ENCODE results near the gene PLEK2.

Gene PLEK2

GRCh38 chr14:67405771-67406170, 6.2 kb downstream of the PLEK2 start:
- no peak for DNase-seq (ENCODE audit: low read depth in 3 of 3)

DNA sequence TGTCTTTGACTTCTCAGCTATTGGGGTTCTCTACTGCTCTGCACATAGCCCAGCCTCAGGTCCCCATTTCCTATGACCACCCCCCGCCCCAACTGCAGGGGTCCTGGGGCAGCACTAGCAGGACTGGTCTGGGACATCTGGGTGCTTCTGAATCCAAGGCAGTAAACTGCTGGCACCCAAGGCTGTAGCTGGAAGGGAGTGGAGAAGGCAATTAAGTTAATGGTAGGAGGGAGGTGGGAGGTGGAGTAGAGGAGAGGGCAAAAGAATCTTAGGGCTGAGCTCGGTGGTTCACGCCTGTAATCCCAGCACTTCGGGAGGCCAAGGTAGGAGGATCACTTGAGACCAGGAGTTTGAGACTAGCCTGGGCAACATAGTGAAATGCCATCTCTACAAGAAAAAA, 11.5 kb downstream of the PLEK2 start:
- DNase-seq (ENCODE audit: low read depth in 3 of 3) = no peak

DNA sequence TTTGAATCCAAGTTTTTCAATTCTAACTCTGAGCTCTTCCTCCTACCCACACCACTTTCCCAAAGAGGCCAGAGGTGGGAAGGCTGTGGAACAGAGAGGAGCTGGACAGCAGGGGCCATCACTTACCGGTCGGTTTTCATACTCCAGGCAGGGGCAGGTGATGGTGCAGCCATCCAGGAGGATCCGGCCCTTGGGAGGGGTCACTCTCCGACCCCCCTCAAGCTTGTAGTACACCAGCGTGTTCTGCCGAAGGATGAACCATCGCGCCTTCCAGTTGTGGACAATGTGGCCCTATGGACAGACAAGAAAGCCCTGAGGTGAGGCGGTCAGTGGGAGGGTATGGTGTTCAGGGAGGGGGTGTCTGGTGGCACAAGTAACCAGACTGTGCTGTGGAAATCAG, 14.4 kb downstream of the PLEK2 start:
- no peak for DNase-seq (ENCODE audit: low read depth in 3 of 3)

DNA sequence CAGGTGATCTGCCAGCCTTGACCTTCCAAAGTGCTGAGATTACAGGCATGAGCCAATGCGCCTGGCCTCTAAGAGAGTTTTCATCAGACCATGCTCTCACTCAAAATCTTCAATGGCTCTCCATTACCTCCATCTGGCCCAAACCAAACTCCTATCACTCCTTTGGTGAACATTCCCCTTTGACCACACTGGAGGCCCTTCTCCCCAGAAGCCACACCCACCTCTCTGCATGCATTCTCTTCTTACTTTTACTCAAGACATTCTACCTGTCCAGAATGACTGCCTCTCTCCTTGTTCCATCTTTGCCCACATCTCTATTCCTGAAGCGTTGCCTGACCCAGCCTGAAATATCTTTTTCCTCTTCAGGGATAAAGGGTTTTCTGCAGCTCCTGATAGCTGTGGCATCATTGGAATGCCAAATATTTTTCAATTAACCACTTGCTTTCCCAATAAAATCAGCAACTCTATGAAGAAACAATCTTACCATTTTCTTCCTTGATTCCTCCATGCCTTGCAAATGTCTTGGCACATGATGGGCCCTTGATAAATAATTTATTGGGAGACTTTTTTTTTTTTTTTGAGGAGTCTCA, 15.5 kb downstream of the PLEK2 start:
- no peak for DNase-seq (ENCODE audit: low read depth in 3 of 3)

- DNase-seq (ENCODE audit: low read depth in 3 of 3) = no peak
Measured at GRCh38 chr14:67395876-67396189, 16.1 kb downstream of the PLEK2 start.

DNA sequence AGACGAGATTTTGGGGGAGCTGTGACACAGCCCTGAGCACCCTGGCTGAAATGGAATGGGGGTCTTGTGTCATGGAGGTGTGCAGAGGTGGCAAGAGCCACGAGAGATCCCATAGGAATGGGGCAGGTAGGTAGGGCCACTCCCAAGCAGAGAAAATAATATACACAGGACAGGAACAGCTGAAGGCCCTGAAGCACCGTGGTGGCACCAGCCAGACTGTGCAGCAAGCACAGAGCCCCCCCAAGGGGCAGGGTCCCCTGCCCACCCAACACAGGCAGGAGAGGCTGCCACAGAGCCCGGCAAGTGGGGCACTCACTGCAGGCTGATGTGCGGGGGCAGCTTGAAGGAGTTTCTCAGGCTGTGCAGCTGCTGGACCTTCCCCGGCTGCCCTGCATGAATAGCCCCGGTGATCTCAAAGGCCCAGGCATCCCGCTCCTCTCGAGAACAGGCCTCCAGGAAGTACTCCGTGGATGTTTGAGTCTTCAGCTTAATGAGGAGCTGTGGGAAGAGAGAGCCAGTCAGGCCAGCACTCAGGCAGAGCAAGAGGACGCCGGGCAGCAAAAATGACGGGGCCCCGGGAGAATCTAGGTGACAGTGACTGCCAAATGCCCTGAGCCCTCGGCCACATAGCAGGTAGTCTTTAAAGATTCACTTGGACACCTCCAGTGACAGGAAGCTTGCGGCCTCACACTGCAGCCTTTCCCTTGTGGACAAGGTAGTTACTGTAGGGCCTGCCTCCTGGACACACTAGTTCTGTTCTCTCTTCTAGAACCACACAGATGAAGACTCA, 16.7 kb downstream of the PLEK2 start:
- no peak for DNase-seq (ENCODE audit: low read depth in 3 of 3)

- DNase-seq (ENCODE audit: low read depth in 3 of 3) = no peak
Measured at GRCh38 chr14:67393689-67394088, 18.3 kb downstream of the PLEK2 start.

DNA sequence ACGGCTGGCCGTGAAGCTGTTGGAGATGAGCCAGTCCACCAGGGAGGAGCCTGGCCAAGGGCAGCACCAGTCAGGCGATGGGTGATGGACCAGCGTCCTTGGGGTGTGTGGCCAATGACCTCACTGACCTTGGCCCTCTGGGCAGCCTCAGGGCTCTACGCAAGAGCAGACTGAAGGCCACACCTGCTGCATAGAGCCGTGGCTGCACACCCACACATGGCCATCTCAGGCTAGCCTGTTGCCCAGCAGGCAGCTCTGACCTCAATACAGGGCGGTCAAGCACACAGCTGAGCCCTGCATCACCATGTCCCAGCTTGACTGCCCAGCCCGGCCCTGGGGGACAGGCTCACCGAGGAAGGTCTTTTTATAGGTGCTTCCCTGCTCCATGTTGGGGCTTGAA, 19.2 kb downstream of the PLEK2 start:
- no peak for DNase-seq (ENCODE audit: low read depth in 3 of 3)

- no peak for DNase-seq (ENCODE audit: low read depth in 3 of 3)
Measured at GRCh38 chr14:67392123-67392522, 19.8 kb downstream of the PLEK2 start.

DNA sequence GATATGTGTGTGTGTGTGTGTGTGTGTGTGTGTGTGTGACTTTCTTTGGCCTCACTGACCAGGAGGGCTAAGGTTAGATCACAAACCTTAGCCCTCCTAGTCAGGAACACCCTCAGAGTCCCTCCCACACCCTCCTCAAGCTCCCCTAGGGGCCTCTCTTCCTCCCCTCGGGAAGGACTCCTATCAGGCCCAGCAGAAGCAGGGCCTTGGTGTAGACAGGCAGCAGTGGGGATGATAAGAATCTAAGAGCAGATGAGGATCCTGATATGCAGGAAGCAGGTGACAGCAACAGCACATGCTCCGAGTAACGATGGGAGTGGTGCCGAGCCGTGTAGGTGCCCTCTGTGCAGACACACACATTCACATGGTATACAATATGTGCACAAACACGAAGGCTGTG, 20.7 kb downstream of the PLEK2 start:
- DNase-seq (ENCODE audit: low read depth in 3 of 3) = no peak

- DNase-seq (ENCODE audit: low read depth in 3 of 3) = no peak
Measured at GRCh38 chr14:67389811-67390534, 22.0 kb downstream of the PLEK2 start.

GRCh38 chr14:67389275-67389674, 22.7 kb downstream of the PLEK2 start:
- no peak for DNase-seq (ENCODE audit: low read depth in 3 of 3)

DNA sequence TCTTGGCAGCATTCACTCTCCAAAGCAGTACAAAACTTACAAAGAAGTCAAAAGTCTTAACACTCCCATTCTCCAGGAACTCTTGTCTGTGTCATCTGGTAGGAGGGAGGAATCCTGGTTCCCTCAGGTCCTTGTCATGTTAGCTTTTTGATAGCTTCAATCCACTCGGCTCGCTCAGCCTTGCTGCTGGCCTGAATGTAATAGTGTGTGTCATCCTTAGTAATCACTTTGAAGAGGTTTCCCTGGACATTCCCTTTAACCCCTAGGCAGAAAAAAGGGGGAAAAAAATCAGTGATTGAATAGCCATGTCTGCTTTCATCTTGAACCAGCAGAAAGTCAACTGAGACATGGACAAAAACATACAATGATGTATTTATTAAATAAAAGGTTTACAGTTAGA, 24.8 kb downstream of the PLEK2 start:
- DNase-seq (ENCODE audit: low read depth in 3 of 3) = no peak

DNA sequence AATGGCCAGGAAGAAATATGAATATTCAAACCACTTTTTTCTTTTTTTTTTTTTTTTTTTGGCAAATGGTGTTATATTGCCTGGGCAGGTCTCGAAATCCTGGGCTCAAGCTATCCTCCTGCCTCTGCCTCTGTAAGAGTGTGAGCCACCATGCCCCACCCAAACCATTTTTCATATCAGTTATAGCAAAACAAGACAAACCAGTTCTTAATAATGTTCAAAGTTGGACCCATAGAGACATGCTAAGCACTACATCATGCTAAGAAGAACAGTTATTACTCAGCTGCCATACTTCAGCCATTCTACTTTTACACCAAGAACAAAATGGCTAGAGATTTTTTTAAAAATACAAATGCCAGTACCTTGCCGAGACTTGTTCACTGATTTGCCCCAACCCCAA, 26.3 kb downstream of the PLEK2 start:
- DNase-seq (ENCODE audit: low read depth in 3 of 3) = no peak

- DNase-seq (ENCODE audit: low read depth in 3 of 3) = no peak
Measured at GRCh38 chr14:67385120-67385519, 26.8 kb downstream of the PLEK2 start.

DNA sequence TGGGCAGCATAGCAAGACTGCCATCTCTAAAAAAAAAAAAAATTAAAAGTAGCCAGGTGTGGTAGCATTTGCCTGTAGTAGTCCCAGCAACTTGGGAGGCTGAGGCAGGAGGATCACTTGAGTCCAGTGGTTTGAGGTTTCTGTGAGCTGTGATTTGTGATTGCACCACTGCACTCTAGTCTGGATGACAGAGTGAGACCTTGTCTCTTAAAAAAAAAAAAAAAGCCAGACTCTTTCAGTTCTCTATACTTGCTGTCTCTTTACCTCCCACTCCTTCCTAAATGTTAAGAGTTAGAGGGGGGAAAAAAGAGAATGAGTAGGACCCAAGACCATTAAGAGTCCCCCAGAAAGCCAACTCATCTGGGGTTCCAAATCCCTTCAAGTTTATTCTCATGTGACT, 34.0 kb downstream of the PLEK2 start:
- no peak for DNase-seq (ENCODE audit: low read depth in 3 of 3)

- no peak for DNase-seq (ENCODE audit: low read depth in 3 of 3)
Measured at GRCh38 chr14:67373347-67373746, 38.6 kb downstream of the PLEK2 start.

DNA sequence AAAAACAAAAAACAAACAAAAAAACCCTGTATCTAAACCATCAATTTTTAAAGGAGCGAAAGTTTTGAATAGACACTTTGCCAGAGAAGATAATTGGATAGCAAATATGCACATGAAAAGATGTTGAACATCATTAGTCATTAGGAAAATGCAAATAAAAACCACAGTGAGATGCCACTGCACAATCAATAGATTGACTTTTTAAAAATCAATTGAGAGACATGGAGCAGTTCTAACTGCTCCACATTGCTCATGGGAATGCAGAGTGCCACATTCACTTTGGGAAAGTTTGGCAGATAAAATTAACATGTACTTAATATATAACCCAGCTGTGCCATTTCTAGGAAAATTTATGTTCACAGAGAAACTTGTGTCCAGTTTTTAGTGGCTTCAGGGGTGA, 39.1 kb downstream of the PLEK2 start:
- no peak for DNase-seq (ENCODE audit: low read depth in 3 of 3)

DNA sequence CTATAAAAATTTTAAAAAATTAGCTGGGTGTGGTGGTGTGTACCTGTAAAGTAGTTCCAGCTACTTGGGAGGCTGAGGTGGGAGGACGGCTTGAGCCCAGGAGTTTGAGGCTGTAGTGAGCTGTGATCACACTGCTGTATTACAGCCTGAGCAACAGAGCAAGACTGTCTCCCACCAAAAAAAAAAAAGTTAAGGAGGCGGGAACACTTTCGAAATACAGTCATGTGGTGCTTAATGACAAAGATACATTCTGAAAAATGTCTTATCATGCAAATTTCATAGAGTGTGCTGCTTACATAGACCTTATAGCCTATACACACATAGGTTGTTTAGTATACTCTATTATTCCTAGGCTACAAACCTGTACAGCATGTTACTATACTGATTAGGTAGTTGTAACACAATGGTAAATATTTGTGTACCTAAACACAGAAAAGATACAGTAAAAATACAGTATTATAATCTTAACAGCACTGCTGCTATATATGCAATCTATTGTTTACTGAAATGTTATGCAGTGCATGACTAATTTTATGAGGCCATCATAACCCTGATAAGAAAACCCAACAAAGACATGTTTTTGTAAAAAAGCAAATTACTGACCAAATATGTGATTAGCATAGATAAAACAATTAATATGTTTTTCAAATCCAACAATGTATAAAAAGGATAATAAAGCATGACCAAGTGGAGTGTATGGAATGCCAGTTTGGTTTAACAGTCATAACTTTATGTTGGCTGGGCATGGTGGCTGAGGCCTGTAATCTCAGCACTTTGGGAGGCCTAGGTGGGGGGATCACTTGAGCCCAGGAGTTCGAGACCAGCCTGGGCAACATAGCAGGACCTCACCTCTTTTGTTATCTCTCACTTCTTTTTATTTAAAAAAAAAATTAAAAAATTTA, 40.5 kb downstream of the PLEK2 start:
- no peak for DNase-seq (ENCODE audit: low read depth in 3 of 3)

GRCh38 chr14:67370830-67371229, 41.1 kb downstream of the PLEK2 start:
- no peak for DNase-seq (ENCODE audit: low read depth in 3 of 3)

- DNase-seq (ENCODE audit: low read depth in 3 of 3) = no peak
Measured at GRCh38 chr14:67365476-67365875, 46.5 kb downstream of the PLEK2 start.
